ENCODE data around the gene ST8SIA1.

Gene ST8SIA1

GRCh38 chr12:22325218-22325617 lies 9.3 kb downstream of the ST8SIA1 start:
- DNase-seq = no peak

GRCh38 chr12:22322091-22322490 lies 12.4 kb downstream of the ST8SIA1 start:
- no peak for DNase-seq

DNA sequence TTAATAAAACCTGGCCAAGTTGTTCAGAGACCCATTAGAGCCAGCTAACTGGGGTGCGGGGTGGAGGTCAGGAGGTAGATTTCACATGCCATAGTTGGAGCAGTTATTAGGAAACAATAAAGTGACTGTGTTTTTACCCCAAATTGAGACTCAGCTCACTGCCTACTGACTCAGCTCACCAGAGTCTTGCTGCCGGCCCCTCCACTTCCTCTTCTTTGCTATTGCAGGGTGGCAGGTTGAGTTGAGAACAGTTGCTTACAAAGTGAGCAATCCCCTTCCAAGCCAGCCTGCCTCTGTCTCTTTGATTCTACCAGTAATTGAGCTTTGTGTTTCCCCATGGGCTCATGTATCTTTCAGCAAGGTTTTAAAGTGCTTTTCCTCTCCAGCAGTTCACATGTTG lies 12.9 kb downstream of the ST8SIA1 start:
- peak; percentile 18 for DNase-seq

GRCh38 chr12:22321018-22321605 lies 13.4 kb downstream of the ST8SIA1 start:
- no peak for DNase-seq

- no peak for DNase-seq
These were observed 16.3 kb downstream of the ST8SIA1 start for GRCh38 chr12:22318108-22318737.

DNA sequence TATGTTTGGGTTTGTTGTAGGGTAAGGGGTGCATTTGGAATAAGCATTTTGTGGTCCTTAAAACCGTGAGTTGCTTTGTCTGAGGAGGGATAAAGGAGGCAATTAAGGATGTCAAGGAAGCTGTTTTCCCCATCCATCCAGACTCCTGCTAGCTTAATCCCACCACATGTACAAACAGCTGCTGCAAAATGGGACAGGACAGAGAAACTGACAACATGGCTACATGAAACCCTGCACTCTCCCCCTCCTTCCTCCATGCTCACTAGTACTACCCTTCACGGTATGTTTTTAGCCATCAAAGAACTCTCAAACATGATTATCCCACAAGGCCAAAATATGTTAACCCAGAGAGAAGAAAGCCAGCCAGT lies 20.6 kb downstream of the ST8SIA1 start:
- no peak for DNase-seq

- DNase-seq = no peak
These were observed 21.1 kb downstream of the ST8SIA1 start for GRCh38 chr12:22313286-22313962.

GRCh38 chr12:22312336-22312735 lies 22.2 kb downstream of the ST8SIA1 start:
- no peak for DNase-seq

GRCh38 chr12:22310709-22311108 lies 23.8 kb downstream of the ST8SIA1 start:
- no peak for DNase-seq

- no peak for DNase-seq
These were observed 24.2 kb downstream of the ST8SIA1 start for GRCh38 chr12:22310275-22310674.

GRCh38 chr12:22307811-22308210 lies 26.7 kb downstream of the ST8SIA1 start:
- no peak for DNase-seq

DNA sequence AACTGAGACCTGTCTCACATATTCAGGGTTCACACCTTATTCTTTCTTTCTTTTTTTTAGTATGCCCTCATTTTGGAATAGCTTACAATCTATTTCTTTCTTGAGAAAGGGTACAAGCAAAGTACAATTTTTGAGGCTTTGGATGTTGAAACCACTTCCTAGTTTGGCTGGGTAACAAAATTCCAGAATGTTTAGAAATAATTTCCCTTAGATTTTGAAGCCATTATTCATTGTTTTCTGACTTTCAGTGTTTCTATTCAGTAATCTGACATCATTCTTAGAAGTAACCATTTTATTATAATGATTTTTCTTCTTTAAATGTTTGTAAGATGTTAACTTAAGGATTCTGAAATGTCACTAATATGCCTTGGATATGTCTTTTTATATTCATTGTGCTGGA lies 28.2 kb downstream of the ST8SIA1 start:
- DNase-seq = no peak

DNA sequence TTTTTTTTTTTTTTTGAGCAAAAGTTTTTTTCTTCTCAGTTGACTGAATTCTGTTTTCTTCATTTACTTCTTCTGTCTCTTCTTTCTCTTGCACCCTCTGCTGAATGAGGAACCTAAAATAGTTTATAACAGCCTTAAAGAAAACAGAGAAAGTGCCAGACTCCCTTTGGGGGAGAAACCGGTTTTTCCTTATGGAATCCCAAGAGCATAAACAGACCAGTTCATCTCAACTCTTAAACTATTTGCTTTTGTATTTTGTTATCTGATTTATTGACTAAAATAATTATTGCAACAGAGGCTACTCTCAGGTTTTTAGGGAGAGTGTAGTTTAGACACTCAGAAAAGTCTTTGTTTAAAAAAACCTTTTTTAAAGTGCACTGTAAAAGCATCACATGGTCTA lies 30.2 kb downstream of the ST8SIA1 start:
- DNase-seq = no peak

GRCh38 chr12:22299294-22299912 lies 35.1 kb downstream of the ST8SIA1 start:
- DNase-seq = no peak

GRCh38 chr12:22289250-22289649 lies 45.3 kb downstream of the ST8SIA1 start:
- no peak for DNase-seq

DNA sequence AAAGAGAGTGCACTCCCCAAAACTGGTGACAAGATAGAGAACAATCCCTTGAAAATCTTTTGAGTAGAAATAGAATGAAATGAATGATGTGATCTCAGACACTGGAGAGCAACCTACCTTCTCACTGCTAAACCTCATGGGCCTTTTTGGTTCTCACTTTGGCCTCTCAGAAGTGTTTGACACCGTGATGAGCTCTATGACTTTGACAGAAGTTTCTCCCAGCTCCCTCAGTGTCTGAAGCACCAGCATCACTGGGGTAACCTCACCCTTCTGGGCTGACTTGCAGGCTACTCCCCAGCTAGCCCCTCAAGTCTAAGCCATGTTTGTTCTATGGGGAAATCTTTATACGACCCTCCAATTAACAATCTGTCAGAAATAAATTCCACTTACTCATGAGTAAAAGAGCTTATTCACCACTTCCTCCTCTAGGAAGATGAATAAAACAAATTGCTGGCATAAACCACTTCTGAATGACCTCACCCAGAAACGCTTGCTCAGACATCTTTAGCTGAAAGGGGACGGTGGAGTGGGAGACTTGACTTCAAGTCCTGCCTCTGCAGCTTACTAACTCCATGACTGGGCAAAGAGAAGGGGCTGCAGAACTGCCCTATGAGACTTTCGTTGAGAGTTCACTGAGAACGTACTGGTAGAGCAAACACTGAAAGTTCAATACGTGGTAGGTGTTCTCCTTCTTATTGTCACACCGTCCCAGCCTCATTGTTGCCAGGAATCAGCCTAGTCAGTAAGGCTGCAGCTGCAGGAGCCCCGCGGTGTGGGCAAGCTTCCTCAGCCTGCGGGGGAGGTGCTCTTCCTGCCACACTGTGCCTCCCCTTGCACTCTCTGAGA lies 46.5 kb downstream of the ST8SIA1 start:
- no peak for DNase-seq

DNA sequence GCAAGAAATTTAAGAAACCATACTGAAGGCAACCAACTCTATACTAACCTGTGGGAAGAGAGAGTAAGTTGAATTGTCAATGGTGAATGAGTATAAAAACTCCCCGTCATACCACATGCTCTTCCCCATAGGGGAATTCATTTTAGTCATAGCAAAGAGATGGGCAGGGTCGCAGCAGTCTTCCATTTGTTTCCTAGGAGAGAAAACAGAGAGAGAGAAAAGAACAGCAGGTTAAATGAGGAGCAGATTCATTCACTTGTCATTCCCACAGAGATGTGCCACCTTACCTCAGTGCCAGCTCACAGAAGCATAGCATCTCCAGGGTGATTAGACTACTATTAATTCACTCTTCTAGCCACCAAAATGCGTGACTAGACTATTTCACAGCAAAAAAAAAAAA lies 47.4 kb downstream of the ST8SIA1 start:
- DNase-seq = no peak

GRCh38 chr12:22286569-22286968 lies 47.9 kb downstream of the ST8SIA1 start:
- DNase-seq = no peak

DNA sequence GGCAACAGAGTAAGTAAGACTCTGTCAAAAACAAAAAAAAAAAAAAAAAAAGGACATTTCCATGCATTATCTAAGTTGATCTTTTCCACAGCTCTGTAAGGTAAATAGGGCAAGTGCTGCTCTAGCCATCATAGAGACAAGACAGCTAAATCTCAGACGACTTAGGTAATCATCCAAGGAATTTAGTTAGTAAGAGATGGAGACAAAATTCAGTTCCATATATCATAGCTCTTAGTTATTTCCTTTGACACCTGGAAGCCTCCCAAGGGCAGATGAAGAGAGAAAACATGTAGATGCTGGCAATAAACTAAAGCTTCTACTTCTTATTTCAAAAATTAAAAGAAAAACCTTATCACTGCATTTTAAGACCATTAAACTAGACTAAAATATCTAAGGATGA lies 48.7 kb downstream of the ST8SIA1 start:
- DNase-seq = no peak

DNA sequence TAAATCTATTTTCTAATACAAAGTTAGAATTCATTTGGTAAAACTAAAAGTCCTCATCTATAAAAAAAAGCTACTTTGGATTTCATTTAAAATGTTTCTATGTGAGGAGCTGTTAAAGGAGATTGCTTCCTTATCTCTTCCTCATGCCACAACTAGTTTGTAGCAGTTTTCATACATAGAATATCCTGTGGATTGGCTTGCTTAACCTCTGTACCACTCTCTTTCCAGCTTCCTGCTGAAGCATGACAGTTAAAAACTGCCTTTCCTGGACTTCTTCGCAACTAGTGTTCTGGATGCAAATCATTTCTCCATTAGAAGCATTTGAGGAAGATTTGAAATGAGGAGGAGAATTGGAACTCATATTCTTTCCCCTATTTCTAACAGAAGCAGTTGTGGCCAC lies 49.6 kb downstream of the ST8SIA1 start:
- DNase-seq = no peak

- no peak for DNase-seq
These were observed 51.0 kb downstream of the ST8SIA1 start for GRCh38 chr12:22283508-22283907.

GRCh38 chr12:22283006-22283506 lies 51.5 kb downstream of the ST8SIA1 start:
- DNase-seq = no peak

DNA sequence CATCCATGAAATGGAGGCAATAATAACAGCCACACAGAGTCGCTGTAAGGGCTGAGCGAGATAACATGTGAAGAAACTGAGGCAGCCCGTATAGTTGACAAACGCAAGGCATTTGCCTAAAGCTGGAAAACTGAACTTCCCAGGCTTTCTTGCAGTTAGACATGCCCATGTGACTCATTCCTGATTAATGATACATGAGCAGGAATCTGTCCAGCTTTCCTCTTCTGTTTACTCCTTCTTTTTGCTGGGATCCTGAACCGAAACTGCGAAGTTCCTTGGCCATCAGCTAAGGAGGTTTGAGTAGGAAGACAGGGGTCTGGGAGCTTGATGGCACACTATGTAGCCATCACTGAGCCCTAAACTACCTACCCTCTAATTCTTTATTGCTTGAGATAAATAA lies 52.2 kb downstream of the ST8SIA1 start:
- no peak for DNase-seq

All from effector CD4-positive, alpha-beta T cell (primary cell).